Measurements from ENCODE around the gene RTL1. TPM values are rescaled to one million over a fixed set of nuclear protein-coding genes. Genes with fewer than 3 reads are reported as not detected.

RTL1 gene
- total RNA-seq, 1 experiment from 2014 or later: not detected

- Histone ChIP-seq H3K27me3 (ENCODE audit: low read length) (peaks cover 3% of the 10 kb centered on the region; the same call in 1 of the 2 replicates), H3F3A (ENCODE audit: low read length, unreplicated experiment) (no peaks in the 10 kb centered on the region), H3K27ac (ENCODE audit: low read length) (no peak overlapping the region), H3K36me3 (ENCODE audit: low read depth, low read length) (no peaks in the 10 kb centered on the region), H2AFZ (ENCODE audit: low read length) (no peak overlapping the region), H3K9ac (ENCODE audit: low read length) (no peak overlapping the region), H3K4me1 (ENCODE audit: insufficient read depth, low read length) (no peaks in the 10 kb centered on the region), H3K4me2 (ENCODE audit: low read length) (no peak overlapping the region), H4K20me1 (ENCODE audit: low read length) (no peaks in the 10 kb centered on the region), H3K79me2 (ENCODE audit: low read length) (no peaks in the 10 kb centered on the region), H3K9me3 (ENCODE audit: low read length) (no peaks in the 10 kb centered on the region), H3K9me2 (replicated peaks; ENCODE audit: low read length) (no peaks in the 10 kb centered on the region), H3K4me3 (ENCODE audit: low read length) (no peak overlapping the region)
- ATAC-seq: no peak
- no peak for DNase-seq
- intact Hi-C loops (cut with micrococcal nuclease): loop anchor here (10.0 kb wide), 1 partner anchor 195 kb away; no protein-coding TSS in a partner anchor
- POLR2A ChIA-PET (ENCODE audit: unreplicated experiment): no interaction called here
- CTCF ChIA-PET: no interaction called here
- TF ChIP-seq, protein P1, sequence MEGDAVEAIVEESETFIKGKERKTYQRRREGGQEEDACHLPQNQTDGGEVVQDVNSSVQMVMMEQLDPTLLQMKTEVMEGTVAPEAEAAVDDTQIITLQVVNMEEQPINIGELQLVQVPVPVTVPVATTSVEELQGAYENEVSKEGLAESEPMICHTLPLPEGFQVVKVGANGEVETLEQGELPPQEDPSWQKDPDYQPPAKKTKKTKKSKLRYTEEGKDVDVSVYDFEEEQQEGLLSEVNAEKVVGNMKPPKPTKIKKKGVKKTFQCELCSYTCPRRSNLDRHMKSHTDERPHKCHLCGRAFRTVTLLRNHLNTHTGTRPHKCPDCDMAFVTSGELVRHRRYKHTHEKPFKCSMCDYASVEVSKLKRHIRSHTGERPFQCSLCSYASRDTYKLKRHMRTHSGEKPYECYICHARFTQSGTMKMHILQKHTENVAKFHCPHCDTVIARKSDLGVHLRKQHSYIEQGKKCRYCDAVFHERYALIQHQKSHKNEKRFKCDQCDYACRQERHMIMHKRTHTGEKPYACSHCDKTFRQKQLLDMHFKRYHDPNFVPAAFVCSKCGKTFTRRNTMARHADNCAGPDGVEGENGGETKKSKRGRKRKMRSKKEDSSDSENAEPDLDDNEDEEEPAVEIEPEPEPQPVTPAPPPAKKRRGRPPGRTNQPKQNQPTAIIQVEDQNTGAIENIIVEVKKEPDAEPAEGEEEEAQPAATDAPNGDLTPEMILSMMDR (conservative IDR thresholded peaks at IDR 0.05; ENCODE audit: low read depth, low read length): no peak
- TF ChIP-seq EZH2phosphoT487 (IDR thresholded peaks at IDR 0.05; ENCODE audit: borderline replicate concordance, low read length) (no peak), EZH2 (IDR thresholded peaks at IDR 0.05; ENCODE audit: low read length, unreplicated experiment) (no peak)
- no TSS peak for BruUV-seq (replicated peaks)
These were observed 43.7 kb downstream of the RTL1 start for GRCh38 chr14:100859781-100860180.

- H2AFZ ChIP-seq (ENCODE audit: low read length): no peak overlapping the region
- H4K20me1 ChIP-seq (ENCODE audit: low read length): no peaks in the 10 kb centered on the region
- intact Hi-C loops (cut with micrococcal nuclease): loop anchor here (10.0 kb wide), 1 partner anchor 194 kb away; no protein-coding TSS in a partner anchor
- peaks cover 3% of the 10 kb centered on the region; the same call in 1 of the 2 replicates for H3K27me3 ChIP-seq (ENCODE audit: low read length)
- H3K36me3 ChIP-seq (ENCODE audit: low read depth, low read length): no peaks in the 10 kb centered on the region
- POLR2A ChIA-PET (ENCODE audit: unreplicated experiment): no interaction called here
- TF ChIP-seq EZH2phosphoT487 (IDR thresholded peaks at IDR 0.05; ENCODE audit: borderline replicate concordance, low read length) (no peak), EZH2 (IDR thresholded peaks at IDR 0.05; ENCODE audit: low read length, unreplicated experiment) (no peak)
- TF ChIP-seq, protein P1 (conservative IDR thresholded peaks at IDR 0.05; ENCODE audit: low read depth, low read length): no peak
- no peak for ATAC-seq
- no peak overlapping the region for H3K4me3 ChIP-seq (ENCODE audit: low read length)
- no peaks in the 10 kb centered on the region for H3K9me2 ChIP-seq (replicated peaks; ENCODE audit: low read length)
- CTCF ChIA-PET: no interaction called here
- H3K27ac ChIP-seq (ENCODE audit: low read length): no peak overlapping the region
- no peak overlapping the region for H3K9ac ChIP-seq (ENCODE audit: low read length)
- H3K4me2 ChIP-seq (ENCODE audit: low read length): no peak overlapping the region
- no peaks in the 10 kb centered on the region for H3K79me2 ChIP-seq (ENCODE audit: low read length)
- BruUV-seq (replicated peaks): no TSS peak
- H3F3A ChIP-seq (ENCODE audit: low read length, unreplicated experiment): no peaks in the 10 kb centered on the region
- no peaks in the 10 kb centered on the region for H3K4me1 ChIP-seq (ENCODE audit: insufficient read depth, low read length)
- H3K9me3 ChIP-seq (ENCODE audit: low read length): no peaks in the 10 kb centered on the region
- DNase-seq: no peak
These were observed 44.7 kb downstream of the RTL1 start for GRCh38 chr14:100858838-100859220.

- TF ChIP-seq EZH2phosphoT487 (IDR thresholded peaks at IDR 0.05; ENCODE audit: borderline replicate concordance, low read length) (no peak), EZH2 (IDR thresholded peaks at IDR 0.05; ENCODE audit: low read length, unreplicated experiment) (no peak)
- TF ChIP-seq, protein P1 (conservative IDR thresholded peaks at IDR 0.05; ENCODE audit: low read depth, low read length): no peak
- Histone ChIP-seq H3K9ac (ENCODE audit: low read length) (no peak overlapping the region), H3K4me1 (ENCODE audit: insufficient read depth, low read length) (no peaks in the 10 kb centered on the region), H3K79me2 (ENCODE audit: low read length) (no peaks in the 10 kb centered on the region), H3K27ac (ENCODE audit: low read length) (no peak overlapping the region), H2AFZ (ENCODE audit: low read length) (no peak overlapping the region), H3K4me3 (ENCODE audit: low read length) (no peak overlapping the region), H3K27me3 (ENCODE audit: low read length) (peaks cover under 1% of the 10 kb centered on the region; the same call in 1 of the 2 replicates), H3K9me2 (replicated peaks; ENCODE audit: low read length) (no peaks in the 10 kb centered on the region), H3K9me3 (ENCODE audit: low read length) (no peaks in the 10 kb centered on the region), H3K36me3 (ENCODE audit: low read depth, low read length) (no peaks in the 10 kb centered on the region), H3K4me2 (ENCODE audit: low read length) (no peak overlapping the region), H3F3A (ENCODE audit: low read length, unreplicated experiment) (no peaks in the 10 kb centered on the region), H4K20me1 (ENCODE audit: low read length) (no peaks in the 10 kb centered on the region)
- ChIA-PET POLR2A (ENCODE audit: unreplicated experiment) (no interaction called here), CTCF (no interaction called here)
- intact Hi-C loops (cut with micrococcal nuclease): loop anchor here (10.0 kb wide), 1 partner anchor 193 kb away; no protein-coding TSS in a partner anchor
- DNase-seq (no peak), ATAC-seq (no peak)
- no TSS peak for BruUV-seq (replicated peaks)
These were observed 45.3 kb downstream of the RTL1 start for GRCh38 chr14:100857923-100858837.

Data from PC-3 (cell line).